ENCODE data around the gene GGACT. TPM values are rescaled to one million over a fixed set of nuclear protein-coding genes. Genes with fewer than 3 reads are reported as not detected.

Gene GGACT
- total RNA-seq, 6 donors from 2014 or later, result 0.67 to 8.5 (median 5.7) TPM

DNA sequence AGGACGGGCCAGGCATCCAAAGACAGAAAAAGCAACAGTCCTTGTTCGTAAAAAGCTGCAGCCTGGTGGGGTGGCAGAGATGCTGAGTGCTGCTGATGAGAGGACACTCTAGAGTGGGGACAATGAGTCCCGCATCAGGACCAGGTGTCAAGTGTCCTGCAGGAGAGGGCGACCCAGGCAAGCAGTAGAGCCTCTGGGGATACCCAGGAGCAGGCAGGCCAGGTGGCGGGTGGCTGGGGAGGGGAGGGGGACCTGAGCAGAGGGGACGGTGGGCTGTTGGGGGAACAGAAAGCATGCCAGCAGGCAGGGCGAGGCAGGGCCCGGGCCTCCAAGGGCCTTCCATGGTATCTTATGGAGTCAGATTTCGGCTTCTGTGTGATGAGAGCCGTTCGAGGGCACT lies 35.8 kb downstream of the GGACT start:
- TF ChIP-seq EP300 (IDR thresholded peaks at IDR 0.05), result no peak
- H3K27ac ChIP-seq, result no peak overlapping the region
- H3K9me3 ChIP-seq, result no peaks in the 10 kb centered on the region
- no peak overlapping the region for H3K4me3 ChIP-seq
- 89 to 91% methylated on average over 10 to 11 of the region's 11 CpGs for WGBS, 2 donors
- DNase-seq (no peak), ATAC-seq (ENCODE audit: low FRiP score in 2 of 2) (no peak)
- no peaks in the 10 kb centered on the region for H3K27me3 ChIP-seq
- H3K4me1 ChIP-seq, result no peaks in the 10 kb centered on the region
- no peaks in the 10 kb centered on the region for H3K36me3 ChIP-seq

DNA sequence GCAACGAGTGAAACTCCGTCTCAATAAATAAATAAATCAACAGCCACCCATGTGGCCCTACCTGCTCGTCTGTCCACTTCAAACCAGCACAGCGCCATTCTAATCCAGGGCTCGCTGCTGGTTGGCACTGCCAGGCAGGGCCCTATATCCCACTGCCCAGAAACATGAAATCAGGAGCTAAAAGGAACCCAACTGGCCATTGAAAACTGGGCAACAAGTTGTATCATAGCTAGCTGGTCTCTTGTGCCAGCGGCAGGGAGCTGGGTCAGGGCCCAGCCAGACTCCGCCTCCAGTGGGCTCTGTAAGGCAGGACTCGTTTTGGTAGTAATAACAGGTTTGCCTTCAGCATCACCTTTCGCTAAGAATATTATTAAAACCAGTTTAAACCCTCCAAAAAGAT lies 39.3 kb downstream of the GGACT start:
- ATAC-seq (ENCODE audit: low FRiP score in 2 of 2) (no peak), DNase-seq (no peak)
- Histone ChIP-seq H3K9me3 (no peaks in the 10 kb centered on the region), H3K27ac (no peak overlapping the region), H3K4me3 (no peak overlapping the region), H3K36me3 (no peaks in the 10 kb centered on the region), H3K4me1 (peaks cover 0 to 7% (median 0%) of the 10 kb centered on the region in 4 donors), H3K27me3 (no peaks in the 10 kb centered on the region)
- WGBS, 2 donors, result 92% methylated on average over 8 to 9 of the region's 9 CpGs
- TF ChIP-seq POLR2A (IDR thresholded peaks at IDR 0.05), result no peak
- TF ChIP-seq, protein P1, sequence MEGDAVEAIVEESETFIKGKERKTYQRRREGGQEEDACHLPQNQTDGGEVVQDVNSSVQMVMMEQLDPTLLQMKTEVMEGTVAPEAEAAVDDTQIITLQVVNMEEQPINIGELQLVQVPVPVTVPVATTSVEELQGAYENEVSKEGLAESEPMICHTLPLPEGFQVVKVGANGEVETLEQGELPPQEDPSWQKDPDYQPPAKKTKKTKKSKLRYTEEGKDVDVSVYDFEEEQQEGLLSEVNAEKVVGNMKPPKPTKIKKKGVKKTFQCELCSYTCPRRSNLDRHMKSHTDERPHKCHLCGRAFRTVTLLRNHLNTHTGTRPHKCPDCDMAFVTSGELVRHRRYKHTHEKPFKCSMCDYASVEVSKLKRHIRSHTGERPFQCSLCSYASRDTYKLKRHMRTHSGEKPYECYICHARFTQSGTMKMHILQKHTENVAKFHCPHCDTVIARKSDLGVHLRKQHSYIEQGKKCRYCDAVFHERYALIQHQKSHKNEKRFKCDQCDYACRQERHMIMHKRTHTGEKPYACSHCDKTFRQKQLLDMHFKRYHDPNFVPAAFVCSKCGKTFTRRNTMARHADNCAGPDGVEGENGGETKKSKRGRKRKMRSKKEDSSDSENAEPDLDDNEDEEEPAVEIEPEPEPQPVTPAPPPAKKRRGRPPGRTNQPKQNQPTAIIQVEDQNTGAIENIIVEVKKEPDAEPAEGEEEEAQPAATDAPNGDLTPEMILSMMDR (IDR thresholded peaks at IDR 0.05), result no peak

DNA sequence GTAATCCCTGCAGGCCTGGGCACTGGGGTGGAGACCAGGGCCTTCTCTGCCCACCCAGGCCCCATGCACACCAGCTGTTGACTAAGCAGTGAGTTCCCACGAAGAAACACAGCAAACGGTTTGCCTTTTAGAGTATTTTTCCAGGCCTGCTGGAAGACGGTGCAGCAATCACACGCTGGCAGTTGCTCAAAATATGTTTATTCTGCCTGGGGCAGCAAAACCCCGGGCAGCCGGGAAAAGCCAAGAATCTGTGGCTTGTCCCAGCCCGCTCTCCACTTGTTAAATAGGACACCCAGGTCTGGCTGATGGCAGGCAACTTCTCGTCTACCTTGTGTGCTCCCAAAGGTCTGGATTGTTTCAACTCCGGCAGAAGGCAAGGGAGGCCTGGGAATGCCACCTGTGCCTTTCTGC lies 40.8 kb downstream of the GGACT start:
- 63% methylated on average over 9 of the region's 9 CpGs for WGBS, 2 donors
- no peaks in the 10 kb centered on the region for H3K27me3 ChIP-seq
- H3K36me3 ChIP-seq, result no peaks in the 10 kb centered on the region
- peak overlapping the region in 3 of 4 donors; percentile 12 to 55 (median 12) for H3K27ac ChIP-seq
- no peaks in the 10 kb centered on the region for H3K9me3 ChIP-seq
- DNase-seq (no peak), ATAC-seq (ENCODE audit: low FRiP score in 2 of 2) (no peak)
- H3K4me1 ChIP-seq, result peaks cover 0 to 7% (median 0%) of the 10 kb centered on the region in 4 donors
- no peak for TF ChIP-seq POLR2A (IDR thresholded peaks at IDR 0.05)
- TF ChIP-seq, protein P1 (IDR thresholded peaks at IDR 0.05), result no peak
- no peak for TF ChIP-seq POLR2AphosphoS5 (IDR thresholded peaks at IDR 0.05)
- TF ChIP-seq EP300 (IDR thresholded peaks at IDR 0.05), result no peak
- H3K4me3 ChIP-seq, result no peak overlapping the region

DNA sequence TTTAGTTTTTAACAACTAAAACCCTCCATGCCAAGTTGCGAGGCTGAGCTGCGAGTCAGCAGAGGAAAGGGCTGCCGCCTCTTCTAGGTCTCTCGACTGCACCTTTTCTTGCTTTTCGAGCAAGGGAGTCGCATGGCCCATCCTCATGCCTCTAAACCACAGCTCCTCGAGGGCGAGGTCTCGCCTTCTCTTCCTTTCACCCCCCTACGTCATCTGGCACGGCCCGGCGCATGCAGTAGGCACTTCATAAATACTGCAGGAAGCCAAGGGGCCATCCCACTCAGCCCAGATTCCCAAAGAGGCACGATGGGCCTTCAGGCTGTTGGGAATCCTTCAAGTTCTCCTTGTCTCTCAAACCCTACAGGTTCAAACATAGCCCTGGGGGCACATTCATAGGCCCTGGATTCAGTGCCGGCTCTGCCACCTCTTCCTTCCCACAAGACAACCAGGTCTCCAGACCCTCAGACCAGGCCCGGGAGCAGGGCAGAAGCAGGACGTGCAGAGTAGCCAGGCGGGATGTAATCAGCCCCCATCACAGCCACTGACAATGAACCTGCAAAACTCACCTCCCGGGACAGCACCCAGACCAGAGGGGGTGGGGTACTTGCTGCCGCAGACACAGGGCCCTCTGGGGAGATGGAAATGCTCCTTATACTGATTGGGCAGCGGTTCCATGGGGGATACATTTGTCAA lies 41.7 kb downstream of the GGACT start:
- Histone ChIP-seq H3K4me3 (no peak overlapping the region), H3K27me3 (no peaks in the 10 kb centered on the region), H3K36me3 (no peaks in the 10 kb centered on the region), H3K4me1 (peaks cover 0 to 7% (median 0%) of the 10 kb centered on the region in 4 donors), H3K27ac (peak overlapping the region in 1 of 4 donors; percentile 55), H3K9me3 (no peaks in the 10 kb centered on the region)
- ATAC-seq (ENCODE audit: low FRiP score in 2 of 2) (no peak), DNase-seq (no peak)
- TF ChIP-seq POLR2A (IDR thresholded peaks at IDR 0.05), result no peak
- no peak for TF ChIP-seq POLR2AphosphoS5 (IDR thresholded peaks at IDR 0.05)
- TF ChIP-seq EP300 (IDR thresholded peaks at IDR 0.05), result no peak
- TF ChIP-seq, protein P1 (IDR thresholded peaks at IDR 0.05), result no peak
- WGBS, 2 donors, result 94 to 96% methylated on average over 20 to 21 of the region's 21 CpGs

DNA sequence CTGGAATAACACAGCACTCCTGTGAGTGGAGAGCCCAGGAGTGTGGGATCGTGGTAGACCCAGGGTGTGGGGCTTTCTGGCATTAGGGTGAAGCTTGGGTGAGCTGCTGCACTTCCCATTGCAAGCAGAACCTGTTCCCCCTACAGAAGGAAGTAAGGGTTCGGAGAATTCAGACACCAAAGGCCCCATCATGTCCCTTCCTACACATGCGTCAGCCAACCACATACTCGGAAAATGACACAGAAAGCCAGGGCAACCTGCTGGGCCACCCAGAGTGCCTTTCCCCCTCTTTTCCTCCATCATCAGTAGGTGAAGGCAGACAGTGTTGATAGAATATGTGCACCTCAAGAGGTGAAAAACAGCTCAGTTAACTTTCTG lies 42.9 kb downstream of the GGACT start:
- Histone ChIP-seq H3K4me1 (peaks cover 0 to 7% (median 0%) of the 10 kb centered on the region in 4 donors), H3K27ac (no peak overlapping the region), H3K9me3 (no peaks in the 10 kb centered on the region), H3K36me3 (no peaks in the 10 kb centered on the region), H3K27me3 (no peaks in the 10 kb centered on the region), H3K4me3 (no peak overlapping the region)
- 86 to 96% methylated on average over 4 of the region's 4 CpGs for WGBS, 2 donors
- TF ChIP-seq, protein P1 (IDR thresholded peaks at IDR 0.05), result no peak
- no peak for TF ChIP-seq POLR2A (IDR thresholded peaks at IDR 0.05)
- TF ChIP-seq POLR2AphosphoS5 (IDR thresholded peaks at IDR 0.05), result no peak
- TF ChIP-seq EP300 (IDR thresholded peaks at IDR 0.05), result no peak
- ATAC-seq (ENCODE audit: low FRiP score in 2 of 2) (no peak), DNase-seq (peak in 1 of 2 donors; percentile 14)
